Activated CD4-positive, alpha-beta T cell treated with anti-CD3 and anti-CD28 coated beads, Interleukin-2, amount 50 U/mL, for 4 hours (primary cell): ENCODE results near the gene OR10H1.
"Not testable (repeated sequence)": the region's sequence is repeated elsewhere in the genome, so short reads cannot be mapped to it uniquely, and the experiment has no call there.

Experiments used
- DNase-seq, 2 experiments: peaks; one replicate each; pipeline ENCODE4 v3.0.0-alpha.2; 2020

The OR10H1 gene

DNA sequence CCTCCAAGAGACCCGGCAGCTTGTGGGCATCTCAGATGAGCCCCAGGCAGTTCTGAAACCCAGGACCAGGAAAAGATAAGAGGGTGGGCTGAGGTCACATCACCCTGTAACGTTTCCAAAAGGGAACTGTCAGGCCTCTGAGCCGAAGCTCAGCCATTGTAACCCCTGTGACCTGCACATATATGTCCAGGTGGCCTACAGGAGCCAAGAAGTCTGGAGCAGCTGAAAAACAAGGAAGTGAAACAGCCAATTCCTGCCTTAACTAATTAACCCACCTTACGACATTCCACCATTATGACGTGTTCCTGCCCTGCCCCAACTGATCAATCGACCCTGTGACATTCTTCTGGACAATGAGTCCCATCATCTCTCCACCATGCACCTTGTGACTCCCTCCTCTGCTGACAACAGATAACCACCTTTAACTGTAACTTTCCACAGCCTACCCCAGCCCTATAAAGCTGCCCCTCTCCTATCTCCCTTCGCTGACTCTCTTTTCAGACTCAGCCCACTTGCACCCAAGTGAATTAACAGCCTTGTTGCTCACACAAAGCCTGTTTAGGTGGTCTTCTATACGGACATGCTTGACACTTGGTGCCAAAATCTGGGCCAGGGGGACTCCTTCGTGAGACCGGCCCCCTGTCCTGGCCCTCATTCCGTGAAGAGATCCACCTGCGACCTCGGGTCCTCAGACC, 13.3 kb upstream of the OR10H1 start:
- DNase-seq = not testable (repeated sequence)

DNA sequence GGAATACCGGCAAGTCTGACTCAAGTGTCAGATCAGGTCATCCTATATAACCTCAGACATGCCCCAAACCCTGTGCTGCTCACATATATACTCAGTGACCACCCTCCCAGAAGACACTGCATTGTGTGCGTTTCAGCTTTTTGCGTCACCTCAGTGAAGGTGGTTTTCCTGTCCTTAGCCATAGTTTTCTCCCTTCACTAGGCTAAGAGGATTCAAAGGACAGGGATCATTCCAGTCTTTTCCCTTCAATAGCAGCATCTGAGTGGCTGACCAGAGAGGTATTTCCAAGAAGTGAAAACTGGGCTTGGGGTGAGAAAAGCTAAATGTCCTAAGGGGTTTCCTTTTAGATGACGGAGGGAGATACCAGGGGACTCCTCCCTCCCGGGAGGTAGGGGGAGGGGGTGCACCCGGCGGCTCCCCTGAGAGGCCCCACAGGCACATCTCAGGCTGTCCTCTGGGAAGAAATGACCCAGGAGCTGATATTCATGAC, 12.7 kb upstream of the OR10H1 start:
- no peak for DNase-seq

DNA sequence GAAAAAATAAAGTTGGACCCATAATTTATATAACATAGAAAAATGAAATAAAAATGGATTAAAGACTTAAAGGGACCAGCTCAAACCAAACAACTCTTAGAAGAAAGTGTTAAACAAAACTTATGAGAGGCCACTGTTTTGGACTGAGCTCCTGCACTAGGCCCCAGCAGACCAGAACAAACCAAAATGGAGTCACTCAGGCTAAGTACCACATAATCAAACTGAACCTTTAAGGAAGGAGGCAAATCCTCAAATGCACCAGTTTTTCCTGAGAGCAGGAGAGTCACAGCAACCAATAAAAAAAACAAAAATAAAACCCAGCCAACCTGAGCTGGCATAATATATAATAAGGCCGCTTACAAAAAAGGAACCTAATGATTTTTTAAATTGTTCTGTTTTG, 10.3 kb upstream of the OR10H1 start:
- DNase-seq = no peak

DNA sequence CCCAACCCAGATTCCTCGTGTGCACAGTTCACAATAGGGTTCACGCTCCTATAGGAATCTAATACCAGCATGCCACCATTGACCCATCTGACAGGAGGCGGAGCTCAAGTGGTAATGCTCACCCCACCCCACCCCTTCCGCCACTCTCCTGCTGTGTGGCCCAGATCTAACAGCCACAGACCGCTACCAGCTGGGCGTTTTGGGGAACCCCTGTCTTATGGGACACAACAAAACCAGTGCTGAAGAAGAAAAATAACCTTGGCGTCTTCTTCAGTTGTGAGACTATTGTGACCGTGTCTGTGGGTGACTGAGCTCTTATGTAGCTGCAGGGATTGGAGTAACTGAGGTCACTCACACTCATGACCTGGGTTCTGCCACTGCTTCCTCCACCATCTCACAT, 5.2 kb upstream of the OR10H1 start:
- DNase-seq = no peak

DNA sequence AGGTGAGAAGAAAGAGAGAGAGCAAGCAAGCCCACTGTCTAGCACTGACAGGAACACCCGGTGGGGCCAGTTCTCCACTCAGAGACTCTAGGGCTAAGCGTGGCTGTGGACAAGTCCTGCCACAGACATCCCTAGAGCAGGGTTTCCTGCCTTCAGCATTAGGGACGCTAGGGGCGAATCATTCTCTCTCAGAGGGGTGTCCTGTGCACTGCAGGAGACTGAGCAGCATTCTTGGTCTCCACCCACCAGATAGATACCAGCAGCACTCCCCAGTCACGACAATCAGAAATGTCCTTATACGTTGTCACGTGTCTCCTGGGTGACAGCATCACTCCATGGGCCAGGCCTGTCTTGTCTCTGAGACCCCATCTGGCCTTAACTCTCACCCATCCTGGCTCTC, 1.5 kb downstream of the OR10H1 start:
- no peak for DNase-seq

DNA sequence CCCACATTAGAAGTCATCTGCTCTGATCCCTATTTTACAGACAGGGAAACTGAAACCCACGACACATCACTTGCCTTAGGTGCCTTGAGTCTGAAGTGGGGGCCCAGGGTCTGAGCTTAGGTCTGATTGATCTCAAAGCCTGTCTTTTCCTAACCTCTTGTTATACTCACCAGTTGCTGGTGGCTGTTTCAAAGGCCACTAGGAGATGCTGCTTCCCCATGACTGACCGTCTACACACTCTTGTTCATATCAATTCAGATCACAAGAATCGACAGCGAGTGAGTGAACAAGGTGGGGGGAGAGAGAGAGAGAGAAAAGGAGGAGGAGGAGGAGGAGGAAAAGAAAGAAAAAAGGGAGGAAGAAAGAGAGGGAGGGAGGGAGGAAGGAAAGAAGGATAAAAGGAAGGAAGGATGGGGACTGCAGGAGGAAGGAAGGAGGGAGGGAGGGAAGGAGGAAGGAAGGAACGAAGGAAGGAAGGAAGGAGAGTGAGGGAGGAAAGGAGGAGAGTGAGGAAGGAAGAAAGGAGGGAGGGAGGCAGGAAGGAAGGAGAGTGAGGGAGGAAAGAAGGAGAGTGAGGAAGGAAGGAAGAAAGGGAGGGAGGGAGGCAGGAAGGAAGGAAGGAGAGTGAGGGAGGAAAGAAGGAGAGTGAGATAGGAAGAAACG, 3.3 kb downstream of the OR10H1 start:
- DNase-seq = peak; percentile 33 to 44

DNA sequence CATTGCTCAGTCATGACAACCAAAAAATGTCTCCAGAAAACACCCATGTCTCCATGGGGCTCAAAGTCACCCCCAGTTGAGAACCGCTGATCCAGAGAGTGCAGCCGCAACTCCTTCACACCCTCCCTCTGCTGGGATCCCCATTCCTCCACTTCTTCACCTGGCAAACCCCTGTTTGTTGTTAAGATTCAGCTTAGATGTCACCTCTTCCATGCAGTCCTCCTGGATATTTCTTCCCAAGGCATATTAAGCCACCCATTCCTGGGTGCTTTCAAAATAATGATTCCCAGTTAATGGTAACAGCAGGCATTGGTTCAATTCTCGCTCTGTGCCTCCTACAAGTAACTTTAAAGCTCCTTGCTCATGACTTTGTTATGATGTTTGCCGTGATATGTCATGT, 4.0 kb downstream of the OR10H1 start:
- DNase-seq = no peak

DNA sequence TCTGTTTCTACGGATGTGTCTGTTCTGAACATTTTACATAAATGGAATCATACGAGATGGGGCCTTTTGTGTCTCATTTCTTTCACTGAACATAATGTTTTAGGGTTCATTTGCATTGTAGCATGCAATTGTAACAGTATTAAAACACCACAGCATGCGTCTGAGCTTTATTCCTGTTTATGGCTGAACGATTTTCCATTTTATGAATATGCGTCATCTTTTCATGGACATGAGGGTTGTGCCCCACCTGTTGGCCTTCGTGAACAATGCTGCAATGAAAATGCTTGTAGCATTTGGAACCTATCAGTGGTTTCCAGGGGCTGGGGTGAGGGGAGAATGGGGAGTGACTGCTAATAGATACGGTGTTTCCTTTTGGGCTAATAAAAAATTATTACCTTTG, 5.1 kb downstream of the OR10H1 start:
- DNase-seq = no peak

DNA sequence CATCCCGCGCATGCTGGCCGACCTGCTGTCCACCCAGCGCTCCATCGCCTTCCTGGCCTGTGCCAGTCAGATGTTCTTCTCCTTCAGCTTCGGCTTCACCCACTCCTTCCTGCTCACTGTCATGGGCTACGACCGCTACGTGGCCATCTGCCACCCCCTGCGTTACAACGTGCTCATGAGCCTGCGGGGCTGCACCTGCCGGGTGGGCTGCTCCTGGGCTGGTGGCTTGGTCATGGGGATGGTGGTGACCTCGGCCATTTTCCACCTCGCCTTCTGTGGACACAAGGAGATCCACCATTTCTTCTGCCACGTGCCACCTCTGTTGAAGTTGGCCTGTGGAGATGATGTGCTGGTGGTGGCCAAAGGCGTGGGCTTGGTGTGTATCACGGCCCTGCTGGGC, 21.2 kb downstream of the OR10H1 start:
- not testable (repeated sequence) for DNase-seq

DNA sequence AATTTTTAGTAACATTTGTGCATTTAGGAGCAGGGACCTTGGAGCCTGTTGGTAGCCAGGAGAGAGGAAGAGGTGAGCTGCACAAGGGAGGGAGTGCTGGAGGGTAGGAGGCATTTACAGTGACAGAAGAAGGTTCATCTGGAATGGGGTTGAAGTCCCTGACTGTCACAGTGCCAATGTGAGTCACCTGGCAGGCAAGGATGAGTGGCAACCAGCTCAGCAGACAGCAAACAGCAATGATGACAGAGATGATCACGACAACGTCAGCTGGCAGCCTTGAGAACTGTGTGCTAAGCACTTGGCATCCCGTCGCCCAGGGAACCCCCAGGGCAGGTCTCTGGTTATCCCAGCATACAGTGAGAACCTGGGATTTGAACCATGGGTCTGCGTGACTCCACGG, 25.4 kb downstream of the OR10H1 start:
- DNase-seq = no peak

DNA sequence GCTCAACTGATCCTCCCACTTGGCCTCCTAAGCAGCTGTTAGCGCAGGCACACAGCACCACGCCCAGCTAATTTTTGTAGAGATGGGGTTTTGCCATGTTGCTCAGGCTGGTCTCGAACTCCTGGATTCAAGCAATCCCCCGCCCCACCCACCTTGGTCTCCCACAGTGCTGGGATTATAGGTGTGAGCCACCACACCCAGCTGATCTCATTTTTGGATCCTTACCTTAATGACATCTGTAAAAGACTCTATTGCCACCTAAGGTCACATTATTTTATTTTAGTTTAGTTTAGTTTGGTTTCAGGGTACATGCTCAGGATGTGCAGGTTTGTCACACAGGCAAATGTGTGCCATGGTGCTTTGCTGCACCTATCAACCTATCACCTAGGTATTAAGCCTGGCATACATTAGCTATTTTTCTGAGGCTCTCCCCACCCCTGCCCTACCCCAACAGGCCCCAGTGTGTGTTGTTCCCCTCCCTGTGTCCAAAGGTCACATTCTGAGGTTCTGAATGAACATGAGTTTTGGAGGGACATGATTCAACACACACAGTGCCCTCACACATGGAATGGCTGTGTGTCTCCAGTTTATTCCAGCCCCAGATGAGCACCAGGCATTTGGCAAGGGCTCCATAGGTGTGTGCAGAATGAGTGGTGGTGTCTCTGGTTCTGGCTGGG, 26.7 kb downstream of the OR10H1 start:
- no peak for DNase-seq

DNA sequence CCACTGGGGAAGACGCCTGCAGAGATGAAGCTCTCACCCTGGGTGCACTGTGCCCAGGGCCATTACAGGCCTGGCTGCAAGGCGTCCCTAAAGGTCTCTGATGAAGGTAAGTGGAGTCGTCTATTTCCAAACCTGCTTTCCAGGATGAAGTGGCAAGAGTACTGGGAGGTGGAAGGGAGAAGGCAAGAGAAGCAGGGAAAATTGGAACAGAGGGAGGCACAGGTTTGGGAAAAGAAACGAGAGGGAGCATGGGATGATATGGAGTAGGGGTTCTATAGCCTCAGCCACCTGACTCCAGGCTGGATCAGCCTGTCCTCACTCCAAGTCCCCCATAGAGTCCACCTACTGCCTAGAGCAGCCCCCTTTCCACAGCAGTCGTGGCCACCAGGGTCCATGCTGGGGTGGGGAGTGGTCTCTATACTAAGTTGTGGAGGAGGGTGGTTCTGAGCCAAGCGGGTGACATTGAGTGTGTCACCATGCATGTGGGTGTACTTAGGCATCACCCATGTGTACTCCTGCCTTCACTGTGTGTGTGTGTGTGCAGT, 27.8 kb downstream of the OR10H1 start, which contains the start of gene OR10H5:
Gene OR10H5, plus strand, starts transcription at position 51 of the 545 bp plus-strand sequence. CDS start 6,388 bp downstream, outside the sequence.
- DNase-seq = no peak

DNA sequence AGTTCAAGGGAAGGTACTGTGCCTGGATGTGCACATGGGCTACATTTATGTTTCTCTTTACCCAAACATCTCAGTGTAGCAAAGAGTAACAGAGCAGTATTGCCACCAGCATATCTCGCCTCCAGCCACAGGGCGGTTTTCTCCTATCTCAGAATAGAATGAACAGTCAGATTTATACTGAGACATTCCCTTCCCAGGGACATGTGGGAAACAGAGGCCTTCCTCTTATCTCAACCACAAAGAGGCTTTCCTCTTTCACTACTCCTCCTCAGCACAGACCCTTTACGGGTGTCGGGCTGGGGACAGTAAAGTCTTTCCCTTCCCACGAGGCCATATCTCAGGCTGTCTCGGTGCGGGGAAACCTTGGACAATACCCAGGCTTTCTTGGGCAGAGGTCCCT, 32.6 kb downstream of the OR10H1 start:
- not testable (repeated sequence) for DNase-seq

DNA sequence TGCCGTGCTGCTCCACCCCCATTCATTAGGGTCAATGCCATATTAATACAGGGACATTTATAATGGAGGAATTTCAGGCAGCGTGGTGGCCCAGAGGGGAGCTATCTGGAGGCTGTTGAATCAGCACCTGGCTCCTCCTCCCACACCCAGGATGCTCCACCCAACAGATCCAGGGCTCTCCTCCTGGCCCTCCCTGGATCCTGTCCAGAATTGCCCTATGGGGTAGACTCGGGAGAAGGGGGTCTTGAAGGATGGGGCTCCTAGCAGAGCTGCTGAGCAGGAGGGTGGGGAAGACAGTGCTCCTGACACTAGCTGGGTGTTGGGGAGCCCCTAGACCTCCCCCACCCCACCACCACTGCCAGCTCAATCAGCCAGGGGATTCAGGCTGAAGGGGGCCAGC, 33.3 kb downstream of the OR10H1 start:
- DNase-seq = no peak

DNA sequence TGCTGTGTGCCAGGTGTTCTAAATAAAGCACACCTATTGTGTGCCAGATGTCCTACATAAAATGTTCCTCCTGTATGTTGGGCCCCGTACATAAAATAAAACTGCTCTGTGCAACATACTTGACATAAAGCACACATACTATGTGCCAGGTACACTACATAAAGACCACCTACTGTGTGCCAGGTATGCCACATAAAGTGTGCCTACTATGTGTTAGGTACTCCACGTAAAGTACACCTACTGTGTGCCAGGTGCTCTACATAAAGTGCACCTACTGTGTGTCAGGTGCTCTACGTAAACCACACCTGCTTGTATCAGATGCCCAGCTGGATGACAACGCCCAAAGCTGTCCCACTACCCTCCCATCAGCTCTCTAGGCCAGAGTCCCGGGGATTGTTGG, 33.8 kb downstream of the OR10H1 start:
- no peak for DNase-seq

DNA sequence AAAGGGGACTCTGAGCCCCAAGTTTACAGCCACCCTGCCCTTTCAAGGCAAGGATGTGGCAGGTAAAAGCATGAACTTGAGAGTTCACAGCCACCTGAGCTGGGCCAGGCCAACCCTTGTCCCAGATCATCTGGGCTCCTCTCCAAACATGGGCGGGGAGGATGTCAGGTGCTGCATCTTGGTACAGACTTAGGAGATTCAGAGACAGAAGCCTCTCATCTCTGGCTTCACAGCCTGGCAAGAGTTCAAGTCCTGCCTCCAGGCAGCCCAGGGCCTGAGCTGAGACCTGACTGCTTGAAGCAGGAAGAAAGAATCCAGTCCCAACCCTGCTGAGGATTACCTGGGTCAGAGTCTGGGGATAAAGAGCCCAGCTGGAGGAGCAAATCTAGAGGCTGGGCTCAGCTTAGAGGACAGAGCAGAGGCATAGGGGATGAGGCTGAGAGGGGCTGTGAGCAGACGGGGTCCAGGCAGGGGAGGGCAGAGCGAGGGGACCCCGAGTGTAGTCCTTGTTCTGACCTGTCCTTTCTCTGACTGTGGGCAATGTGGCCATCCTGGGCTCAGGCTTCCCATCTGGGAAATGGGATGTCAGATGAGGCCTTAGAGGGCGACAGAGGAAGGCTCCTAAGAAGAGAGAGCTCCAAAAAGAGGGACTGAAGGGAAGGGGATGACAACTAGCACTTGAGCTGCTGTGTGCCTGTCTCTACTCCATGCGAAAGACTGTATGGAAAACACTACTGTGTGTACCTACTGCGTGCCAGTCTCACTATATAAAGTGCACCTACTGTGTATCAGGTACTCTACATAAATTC, 34.6 kb downstream of the OR10H1 start:
- DNase-seq = no peak

DNA sequence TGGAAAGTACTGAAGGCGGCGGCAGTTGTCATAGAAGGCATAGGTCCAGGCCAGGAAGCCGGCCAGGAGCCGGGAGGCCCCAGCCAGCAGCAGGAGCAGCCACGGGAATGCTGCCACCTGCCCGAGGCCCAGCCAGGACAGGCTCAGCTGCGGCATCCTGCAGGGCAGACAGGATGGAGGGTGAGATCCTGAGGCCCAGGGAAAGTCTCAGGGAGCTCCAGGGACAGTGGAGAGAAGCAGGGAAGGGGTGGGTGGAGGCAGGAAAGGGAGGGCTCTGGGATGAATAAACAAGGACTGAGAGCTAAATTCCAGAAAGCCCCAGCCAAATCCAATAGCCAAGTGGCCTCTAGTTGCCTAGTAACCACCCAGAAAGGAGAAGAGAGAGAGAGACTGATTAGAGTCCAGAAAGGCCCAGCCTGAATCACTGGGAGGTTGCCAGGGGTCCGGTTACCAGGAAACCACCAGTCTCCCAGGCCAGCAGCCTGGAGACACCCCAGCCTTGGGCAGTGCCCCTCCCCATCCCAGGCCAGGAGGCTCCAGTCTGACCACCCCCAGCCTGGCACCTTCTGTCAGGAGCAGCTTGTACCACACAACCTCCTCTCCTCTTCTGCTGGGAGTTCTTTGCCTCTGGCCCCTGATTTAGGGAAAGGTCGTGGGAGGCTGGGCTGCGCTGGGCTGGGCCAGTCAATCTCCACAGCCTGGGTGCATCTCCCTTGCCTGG, 35.5 kb downstream of the OR10H1 start:
- DNase-seq = no peak

DNA sequence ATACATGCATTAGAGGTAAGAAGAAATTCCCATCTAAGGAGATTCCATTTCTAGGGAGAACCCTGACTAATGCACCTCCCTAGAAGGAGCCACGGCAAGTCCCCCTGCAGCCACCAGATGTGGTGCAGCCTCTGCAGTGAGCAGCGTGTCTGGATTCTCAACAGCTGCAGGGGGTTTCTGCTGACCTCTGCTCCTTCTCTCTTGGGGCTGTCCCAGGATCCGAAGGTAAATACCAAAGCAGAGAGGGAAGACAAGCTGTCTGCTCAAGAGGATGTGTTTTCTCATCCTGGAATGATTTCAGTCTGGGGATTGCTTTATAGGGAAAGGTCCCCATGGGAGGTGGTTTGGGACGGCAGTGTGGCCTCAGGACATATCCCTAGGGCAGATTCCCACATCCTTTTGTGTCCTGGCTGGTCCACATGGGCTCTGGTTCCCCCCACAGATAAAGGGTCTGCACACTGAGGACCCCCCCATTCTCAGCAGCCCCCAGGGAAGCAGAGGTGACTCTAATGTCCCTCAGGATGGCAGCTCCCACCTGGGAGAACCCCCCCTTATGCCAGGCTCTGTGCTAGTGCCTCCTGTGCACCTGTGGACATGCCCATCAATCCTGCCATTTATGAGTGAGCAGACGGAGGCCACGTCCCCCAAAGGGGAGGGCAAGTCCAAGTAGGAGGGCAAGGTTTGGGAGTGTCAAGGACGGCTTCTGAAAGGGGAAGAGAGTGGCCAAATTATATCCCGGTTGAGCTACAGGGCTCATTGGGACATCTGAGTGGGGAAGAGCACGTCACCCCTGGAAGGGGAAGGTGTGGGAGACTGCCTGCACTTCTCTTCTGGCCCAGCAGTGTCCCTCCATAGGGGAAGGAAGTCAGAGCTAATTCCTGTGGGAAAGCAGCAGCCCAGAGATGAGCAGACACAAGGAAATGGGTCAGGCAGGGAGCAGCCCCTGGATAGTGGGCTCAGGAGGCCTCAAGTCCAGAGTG, 38.2 kb downstream of the OR10H1 start:
- DNase-seq = no peak

DNA sequence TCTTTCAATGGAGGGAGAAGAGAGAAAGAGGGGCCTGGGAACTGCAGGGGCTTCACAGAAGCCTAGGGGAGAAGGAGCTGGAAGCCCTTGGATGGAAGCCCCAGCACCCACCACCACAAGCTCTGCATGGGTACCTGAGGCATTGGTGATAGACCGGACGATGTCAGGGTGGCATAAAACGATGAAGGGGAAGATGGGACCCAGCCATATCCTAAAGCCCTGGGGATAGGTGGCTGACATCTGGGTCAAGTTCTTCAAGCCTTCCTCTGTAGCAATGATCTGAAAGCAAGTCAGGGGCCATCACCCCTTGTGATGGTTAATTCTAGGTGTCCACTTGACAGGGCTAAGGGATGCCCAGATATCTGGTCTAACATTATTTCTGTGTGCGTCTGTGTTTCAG, 39.2 kb downstream of the OR10H1 start:
- no peak for DNase-seq

DNA sequence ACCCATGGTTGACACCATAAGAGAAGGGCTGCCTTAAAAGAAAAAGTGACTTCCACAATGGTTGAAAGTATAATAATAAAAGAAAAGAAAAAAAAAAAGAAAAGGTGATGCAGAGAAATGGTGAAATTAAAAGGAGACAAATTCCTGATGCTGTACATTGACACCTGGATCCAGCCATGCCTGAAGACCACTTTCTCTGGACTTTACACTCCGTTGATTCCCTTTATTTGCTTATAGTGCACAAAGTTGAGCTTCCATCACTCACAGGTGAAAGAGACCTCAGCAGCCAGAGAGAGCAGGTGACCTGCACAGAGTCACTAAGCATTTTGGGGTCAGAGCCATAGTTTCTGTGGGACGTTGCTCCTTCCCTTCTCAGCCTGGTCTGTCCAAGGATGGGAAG, 40.2 kb downstream of the OR10H1 start:
- no peak for DNase-seq

DNA sequence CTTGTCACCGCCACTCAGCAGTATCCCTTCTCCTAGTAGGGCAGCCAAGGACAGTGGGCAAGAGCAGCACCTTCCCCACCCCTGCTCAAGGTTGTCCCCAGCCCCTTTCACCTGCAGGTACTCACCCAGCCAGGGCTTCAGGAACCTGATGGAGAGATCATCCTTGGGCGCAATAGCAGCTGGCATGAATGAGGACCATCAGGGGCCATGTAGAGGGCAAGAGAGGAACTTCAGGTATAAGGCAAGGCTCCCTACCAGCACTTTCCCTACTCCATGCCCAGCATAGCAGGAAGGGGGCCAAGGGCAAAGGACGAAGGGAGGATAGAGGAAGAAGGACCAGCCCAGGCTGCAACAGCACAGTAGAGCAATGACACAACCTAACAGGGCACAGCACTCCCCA, 41.3 kb downstream of the OR10H1 start:
- not testable (repeated sequence) for DNase-seq
